ENCODE measurements around the gene SAMD4A.

GRCh38 chr14:54642121-54642520 lies 75.2 kb downstream of the SAMD4A start:
- no peak for TF ChIP-seq POLR2A (IDR thresholded peaks at IDR 0.05)
- TF ChIP-seq CTCF (IDR thresholded peaks at IDR 0.05 in 8 of 11, conservative IDR thresholded peaks at IDR 0.05 in 3 of 11), result no peak
